ENCODE measurements around the gene COG3. TPM values are rescaled to one million over a fixed set of nuclear protein-coding genes. Genes with fewer than 3 reads are reported as not detected.

The COG3 gene
- polyA plus RNA-seq, 3 donors: 12.3 to 25.3 (median 12.9) TPM

- Histone ChIP-seq H3K27ac (ENCODE audit: low read depth in 1 of 2, low read length in 2 of 2) (no peak overlapping the region), H3K9me3 (replicated peaks in 1 of 2; ENCODE audit: control insufficient read depth in 1 of 2, insufficient read depth in 1 of 2, low read length in 2 of 2) (no peaks in the 10 kb centered on the region), H3K27me3 (ENCODE audit: control insufficient read depth in 2 of 2, insufficient read depth in 2 of 2, low read length in 2 of 2) (no peaks in the 10 kb centered on the region), H3K4me2 (replicated peaks; ENCODE audit: extremely low read depth, low read length, poor library complexity, severe bottlenecking) (no peak overlapping the region), H3K9ac (ENCODE audit: insufficient read depth, low read length, poor library complexity, severe bottlenecking) (no peak overlapping the region), H4K20me1 (ENCODE audit: insufficient read depth, low read length) (no peaks in the 10 kb centered on the region), H3K4me1 (ENCODE audit: control insufficient read depth in 1 of 2, insufficient read depth in 2 of 2, low read length in 2 of 2) (no peaks in the 10 kb centered on the region), H3K4me3 (replicated peaks in 1 of 3; ENCODE audit: low read depth in 2 of 3, low read length in 3 of 3) (no peak overlapping the region), H3K79me2 (ENCODE audit: insufficient read depth, low read length) (no peaks in the 10 kb centered on the region), H3K36me3 (replicated peaks in 1 of 2; ENCODE audit: control insufficient read depth in 1 of 2, insufficient read depth in 2 of 2, low read length in 2 of 2) (no peaks in the 10 kb centered on the region), H2AFZ (ENCODE audit: insufficient read depth, low read depth, low read length, poor library complexity, severe bottlenecking) (no peak overlapping the region)
- no peak for TF ChIP-seq CTCF (IDR thresholded peaks at IDR 0.05)
- peaks cover 0 to 7% (median 0%) of the 10 kb centered on the region in 7 donors for H3K9me3 Mint-ChIP-seq
- no peak overlapping the region for H3K4me3 Mint-ChIP-seq
- H3K4me1 Mint-ChIP-seq: no peaks in the 10 kb centered on the region
- H3K27ac Mint-ChIP-seq: no peak overlapping the region
- H3K36me3 Mint-ChIP-seq: no peaks in the 10 kb centered on the region
- no peak for DNase-seq
- WGBS (ENCODE audit: insufficient coverage): 96% methylated on average over 5 of the region's 6 CpGs
- H3K27me3 Mint-ChIP-seq (ENCODE audit: low read depth in 3 of 3): peaks cover 0 to 5% (median 3%) of the 10 kb centered on the region in 3 donors
- intact Hi-C loops (cut with micrococcal nuclease): no loop called here
Observed at GRCh38 chr13:45584816-45585215, 120.1 kb downstream of the COG3 start.

Small RNAs within 50 kb of the gene (small RNA-seq; reads per million reads assigned to genes)
- gene RNA5SP27 (ENCODE audit: insufficient read length, low read depth): not detected
- not detected for gene TIMM9P3 (ENCODE audit: insufficient read length, low read depth)

Other genes starting within 250 kb of the COG3 start
- gene TPT1, start 123.8 kb upstream of the COG3 start, polyA plus RNA-seq: 1,000 to 10,000 TPM; 2,102 to 5,638 (median 2,493) TPM
- gene SLC25A30, start 46.6 kb upstream of the COG3 start, polyA plus RNA-seq: 10 to 100 TPM in 1 of 3 donors, 1 to 10 TPM in 1, under 1 TPM in 1; 0.92 to 14.0 (median 2.3) TPM
- not detected for gene ERICH6B, start 150.8 kb downstream of the COG3 start, polyA plus RNA-seq
- not detected for gene CBY2, start 237.4 kb downstream of the COG3 start, polyA plus RNA-seq

All from CD14-positive monocyte (primary cell).